ENCODE data around the gene MT1E. TPM values are rescaled to one million over a fixed set of nuclear protein-coding genes. Genes with fewer than 3 reads are reported as not detected.

Gene MT1E
- total and polyA plus RNA-seq, 2 of the 13 experiments (the other 11 are each of a cell fraction or from before 2014, with no cell fraction given): 110 to 1,072 TPM

GRCh38 chr16:56576585-56577299 is 48.8 kb upstream of the MT1E start (continued):
- TF ChIP-seq ZBTB26 (CRISPR knock-in tag; IDR thresholded peaks at IDR 0.05; ENCODE audit: borderline replicate concordance) (peak; percentile 25; the same call in 1 of the 2 replicates), CBX2 (IDR thresholded peaks at IDR 0.05; ENCODE audit: low read depth, low read length) (no peak), CBX2 (CRISPR knock-in tag; IDR thresholded peaks at IDR 0.05; ENCODE audit: low read depth) (no peak), LCORL (IDR thresholded peaks at IDR 0.05) (no peak), LCORL (CRISPR knock-in tag; IDR thresholded peaks at IDR 0.05) (peak; percentile 84), ZBED4 (CRISPR knock-in tag; IDR thresholded peaks at IDR 0.05; ENCODE audit: borderline replicate concordance) (no peak), MAFK (conservative IDR thresholded peaks at IDR 0.05 in 1 of 2, IDR thresholded peaks at IDR 0.05 in 1 of 2; ENCODE audit: low read length in 2 of 2) (peak; percentile 32 to 34; a peak in 1 of 4 replicates), ZEB1 (IDR thresholded peaks at IDR 0.05; ENCODE audit: insufficient replicate concordance, low read depth) (peak; percentile 82), MXD3 (CRISPR knock-in tag; IDR thresholded peaks at IDR 0.05) (no peak), ZNF816 (CRISPR knock-in tag; IDR thresholded peaks at IDR 0.05; ENCODE audit: borderline replicate concordance) (no peak), KDM3A (CRISPR knock-in tag; IDR thresholded peaks at IDR 0.05; ENCODE audit: low read depth) (0 out of 2 replicates have a peak, but pooled peaks have one; percentile 52), ZFP41 (CRISPR knock-in tag; IDR thresholded peaks at IDR 0.05; ENCODE audit: borderline replicate concordance) (no peak), ZGPAT (CRISPR knock-in tag; IDR thresholded peaks at IDR 0.05) (0 out of 2 replicates have a peak, but pooled peaks have one; percentile 42), THAP11 (CRISPR knock-in tag; IDR thresholded peaks at IDR 0.05) (peak; percentile 38; the same call in 1 of the 2 replicates), ETV5 (CRISPR knock-in tag; IDR thresholded peaks at IDR 0.05; ENCODE audit: borderline replicate concordance) (peak; percentile 57; the same call in 1 of the 2 replicates), MEF2D (CRISPR knock-in tag; IDR thresholded peaks at IDR 0.05) (peak; percentile 55; the same call in 1 of the 2 replicates), SAFB2 (CRISPR knock-in tag; IDR thresholded peaks at IDR 0.05; ENCODE audit: borderline replicate concordance, low read depth) (no peak), ZNF720 (CRISPR knock-in tag; IDR thresholded peaks at IDR 0.05) (no peak), ZNF770 (CRISPR knock-in tag; IDR thresholded peaks at IDR 0.05) (peak; percentile 46), ZNF557 (CRISPR knock-in tag; IDR thresholded peaks at IDR 0.05) (no peak)

Data from HepG2 (cell line).